Measurements from ENCODE around the gene MRPL2.
A peak's percentile ranks its signal among the peaks of the same experiment; 100 is the strongest.

The MRPL2 gene

DNA sequence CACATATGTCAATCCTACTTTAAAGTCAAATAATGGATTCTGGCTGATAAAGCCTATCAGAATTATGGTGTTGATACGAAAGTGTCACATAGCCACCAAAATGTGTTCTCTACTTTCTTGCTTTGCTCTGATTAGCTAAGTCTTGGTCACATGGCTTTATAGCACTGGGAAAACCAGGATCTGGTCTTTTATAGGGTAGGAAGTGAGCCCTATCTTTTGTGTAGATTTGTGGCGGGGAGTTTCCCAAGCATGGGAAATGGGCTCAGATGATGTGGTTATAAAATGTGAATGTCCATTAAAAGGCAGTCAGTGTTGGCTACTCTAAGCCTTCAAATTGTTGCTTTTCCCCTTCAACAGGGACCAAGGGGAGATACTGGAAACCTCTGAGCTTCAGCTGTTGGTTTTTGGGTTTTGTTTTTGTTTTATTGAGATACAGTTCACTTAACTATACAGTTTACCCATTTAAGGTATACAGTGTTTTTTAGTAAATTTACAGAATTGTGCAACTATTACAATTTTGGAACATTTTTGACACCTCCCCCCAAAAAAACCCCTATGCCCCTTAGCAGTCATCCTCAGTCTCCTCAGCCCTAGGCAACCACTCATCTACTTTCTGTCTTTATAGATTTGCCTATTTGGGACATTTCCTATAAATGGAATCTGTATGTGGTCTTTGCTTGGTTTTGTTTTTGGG lies 25.6 kb downstream of the MRPL2 start:
- H3K4me1 ChIP-seq = no peaks in the 10 kb centered on the region
- no peak for DNase-seq
- H3K36me3 ChIP-seq = peaks cover 35% of the 10 kb centered on the region
- H3K9me3 ChIP-seq = no peaks in the 10 kb centered on the region
- TF ChIP-seq, protein P1, sequence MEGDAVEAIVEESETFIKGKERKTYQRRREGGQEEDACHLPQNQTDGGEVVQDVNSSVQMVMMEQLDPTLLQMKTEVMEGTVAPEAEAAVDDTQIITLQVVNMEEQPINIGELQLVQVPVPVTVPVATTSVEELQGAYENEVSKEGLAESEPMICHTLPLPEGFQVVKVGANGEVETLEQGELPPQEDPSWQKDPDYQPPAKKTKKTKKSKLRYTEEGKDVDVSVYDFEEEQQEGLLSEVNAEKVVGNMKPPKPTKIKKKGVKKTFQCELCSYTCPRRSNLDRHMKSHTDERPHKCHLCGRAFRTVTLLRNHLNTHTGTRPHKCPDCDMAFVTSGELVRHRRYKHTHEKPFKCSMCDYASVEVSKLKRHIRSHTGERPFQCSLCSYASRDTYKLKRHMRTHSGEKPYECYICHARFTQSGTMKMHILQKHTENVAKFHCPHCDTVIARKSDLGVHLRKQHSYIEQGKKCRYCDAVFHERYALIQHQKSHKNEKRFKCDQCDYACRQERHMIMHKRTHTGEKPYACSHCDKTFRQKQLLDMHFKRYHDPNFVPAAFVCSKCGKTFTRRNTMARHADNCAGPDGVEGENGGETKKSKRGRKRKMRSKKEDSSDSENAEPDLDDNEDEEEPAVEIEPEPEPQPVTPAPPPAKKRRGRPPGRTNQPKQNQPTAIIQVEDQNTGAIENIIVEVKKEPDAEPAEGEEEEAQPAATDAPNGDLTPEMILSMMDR (IDR thresholded peaks at IDR 0.05; ENCODE audit: low read depth, low read length) = no peak
- H3K27me3 ChIP-seq = no peaks in the 10 kb centered on the region
- H3K4me3 ChIP-seq (ENCODE audit: low read depth, low read length) = no peak overlapping the region

DNA sequence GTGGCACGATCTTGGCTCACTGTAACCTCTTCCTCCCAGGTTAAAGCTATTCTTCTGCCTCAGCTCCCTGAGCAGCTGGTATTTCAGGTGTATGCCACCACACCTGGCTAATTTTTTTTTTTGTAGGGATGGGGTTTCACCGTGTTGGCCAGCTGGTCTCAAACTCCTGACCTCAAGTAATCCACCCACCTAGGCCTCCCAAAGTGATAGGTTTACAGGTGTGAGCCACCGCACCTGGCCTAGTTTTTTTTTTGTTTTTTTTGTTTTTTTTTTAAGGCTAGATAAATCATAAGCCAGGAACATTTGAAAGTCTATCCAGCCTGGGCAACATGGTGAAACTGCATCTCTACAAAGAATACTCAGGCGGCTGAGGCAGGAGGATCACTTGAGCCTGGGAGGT lies 26.9 kb downstream of the MRPL2 start:
- TF ChIP-seq, protein P1 (IDR thresholded peaks at IDR 0.05; ENCODE audit: low read depth, low read length) = no peak
- Histone ChIP-seq H3K4me3 (ENCODE audit: low read depth, low read length) (no peak overlapping the region), H3K9me3 (no peaks in the 10 kb centered on the region), H3K36me3 (peaks cover 47% of the 10 kb centered on the region), H3K4me1 (no peaks in the 10 kb centered on the region), H3K27me3 (no peaks in the 10 kb centered on the region)
- DNase-seq = no peak

DNA sequence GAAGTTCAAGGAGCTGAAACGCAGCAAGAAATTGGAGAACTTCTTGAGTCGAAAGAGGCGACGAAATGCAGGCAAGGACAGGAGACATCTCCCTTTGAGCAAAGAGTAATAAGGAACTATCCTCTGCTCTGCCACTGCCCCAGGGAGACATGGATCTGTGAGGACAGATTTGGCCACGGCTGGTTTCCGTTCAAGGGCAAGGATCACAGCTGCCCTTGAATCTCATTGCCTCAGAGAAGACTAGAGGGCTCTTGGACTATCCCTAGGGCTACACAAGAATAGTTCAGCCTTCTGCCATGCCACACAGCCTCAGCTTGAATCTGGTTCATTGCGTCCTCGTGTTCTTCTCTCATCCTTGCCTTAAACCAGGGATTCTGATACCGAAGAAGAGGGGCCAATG lies 30.1 kb downstream of the MRPL2 start:
- no peaks in the 10 kb centered on the region for H3K4me1 ChIP-seq
- peaks cover 64% of the 10 kb centered on the region for H3K36me3 ChIP-seq
- DNase-seq = no peak
- no peak overlapping the region for H3K4me3 ChIP-seq (ENCODE audit: low read depth, low read length)
- TF ChIP-seq, protein P1 (IDR thresholded peaks at IDR 0.05; ENCODE audit: low read depth, low read length) = no peak
- no peaks in the 10 kb centered on the region for H3K9me3 ChIP-seq
- H3K27me3 ChIP-seq = no peaks in the 10 kb centered on the region

DNA sequence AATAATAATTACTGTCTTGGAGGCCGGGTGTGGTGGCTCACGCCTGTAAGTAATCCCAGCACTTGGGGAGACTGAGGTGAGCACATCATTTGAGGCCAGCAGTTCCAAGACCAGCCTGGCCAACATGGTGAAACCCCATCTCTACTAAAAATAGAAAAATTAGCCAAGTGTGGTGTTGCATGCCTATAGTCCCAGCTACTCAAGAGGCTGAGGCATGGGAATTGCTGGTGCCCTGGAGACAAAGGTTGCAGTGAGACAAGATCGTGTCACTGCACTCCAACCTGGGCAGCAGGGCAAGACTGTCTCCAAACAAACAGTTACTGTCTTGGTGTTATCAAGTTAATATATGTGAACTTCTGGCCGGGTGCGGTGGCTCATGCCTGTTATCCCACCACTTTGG lies 32.9 kb downstream of the MRPL2 start:
- peaks cover 60% of the 10 kb centered on the region for H3K36me3 ChIP-seq
- H3K27me3 ChIP-seq = no peaks in the 10 kb centered on the region
- H3K4me1 ChIP-seq = no peaks in the 10 kb centered on the region
- no peak overlapping the region for H3K4me3 ChIP-seq (ENCODE audit: low read depth, low read length)
- no peak for DNase-seq
- no peaks in the 10 kb centered on the region for H3K9me3 ChIP-seq
- TF ChIP-seq, protein P1 (IDR thresholded peaks at IDR 0.05; ENCODE audit: low read depth, low read length) = no peak

DNA sequence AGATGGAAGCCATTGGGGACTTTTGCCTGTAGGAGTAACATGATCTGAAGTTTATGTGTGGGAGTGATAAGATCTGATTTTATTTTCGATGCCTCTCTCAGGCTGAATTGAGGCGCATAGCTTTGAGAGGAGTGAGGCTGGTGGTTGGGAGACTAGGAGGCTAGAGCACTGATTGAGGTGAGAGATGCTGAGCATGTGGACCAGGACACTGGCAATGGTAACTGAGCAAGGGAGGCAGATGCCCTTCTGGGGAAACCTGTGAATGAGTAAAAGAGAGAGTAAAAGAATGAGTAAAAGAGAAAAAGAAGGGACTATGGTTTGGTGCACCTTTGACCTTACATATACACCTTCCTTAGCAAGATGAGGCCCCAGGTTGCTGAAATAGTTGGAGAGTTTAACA lies 34.8 kb downstream of the MRPL2 start:
- Histone ChIP-seq H3K36me3 (peaks cover 48% of the 10 kb centered on the region), H3K27me3 (no peaks in the 10 kb centered on the region), H3K4me3 (ENCODE audit: low read depth, low read length) (no peak overlapping the region), H3K4me1 (peaks cover 3% of the 10 kb centered on the region; the same call in 1 of the 2 replicates), H3K9me3 (no peaks in the 10 kb centered on the region)
- TF ChIP-seq, protein P1 (IDR thresholded peaks at IDR 0.05; ENCODE audit: low read depth, low read length) = no peak
- DNase-seq = no peak

DNA sequence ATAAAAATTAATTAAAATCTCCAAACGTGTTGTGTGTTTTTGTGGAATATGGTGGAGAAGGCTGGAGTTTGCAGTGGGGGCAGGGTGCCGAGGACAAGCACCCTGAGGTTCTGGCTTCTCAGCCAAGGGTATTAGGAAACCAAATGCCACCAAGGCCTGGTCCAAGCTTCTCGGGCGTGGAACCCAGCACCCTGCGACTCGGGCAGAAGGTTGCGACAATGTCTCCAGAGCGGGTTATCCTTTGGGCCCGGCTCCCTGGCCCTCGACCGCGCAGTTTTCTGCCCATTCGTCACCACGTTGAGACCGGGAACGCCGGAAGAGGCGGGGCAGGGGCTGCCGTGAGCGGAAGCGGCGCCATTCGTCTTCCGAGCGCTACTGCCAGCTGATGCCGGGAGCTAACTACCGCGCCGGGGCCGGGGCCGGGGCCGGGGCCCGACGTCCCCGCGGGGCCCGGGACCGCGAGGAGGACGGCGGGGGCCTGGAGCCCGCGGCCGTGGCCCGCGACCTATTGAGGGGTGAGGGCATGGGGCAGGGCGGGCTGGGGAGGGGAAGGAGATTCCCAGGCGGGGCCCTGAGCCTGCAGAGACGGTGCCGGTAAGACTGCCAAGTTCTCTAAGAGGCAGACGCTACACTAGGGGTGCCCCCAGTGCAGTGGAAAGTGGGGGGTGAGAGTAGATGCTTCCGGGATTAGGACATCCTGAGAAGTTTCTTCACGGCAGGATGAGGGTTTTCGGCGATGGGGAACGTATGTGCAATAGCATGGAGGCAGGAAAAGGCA lies 37.8 kb downstream of the MRPL2 start, which contains the start of gene RRP36:
TSS of gene RRP36 (plus strand) at position 354 of the 778 bp plus-strand sequence. CDS start at position 386, 32 bp downstream.
- Histone ChIP-seq H3K9me3 (no peaks in the 10 kb centered on the region), H3K36me3 (peaks cover 26% of the 10 kb centered on the region), H3K27me3 (no peaks in the 10 kb centered on the region), H3K4me3 (ENCODE audit: low read depth, low read length) (peak within 1 kb of the TSS; percentile 99), H3K4me1 (peaks cover 3% of the 10 kb centered on the region; the same call in 1 of the 2 replicates)
- DNase-seq = peak; percentile 87
- TF ChIP-seq, protein P1 (IDR thresholded peaks at IDR 0.05; ENCODE audit: low read depth, low read length) = no peak
